K562 (cell line): Measurements from ENCODE around the gene WNT3. TPM values are rescaled to one million over a fixed set of nuclear protein-coding genes. Genes with fewer than 3 reads are reported as not detected.

Experiments used
- GTF2B ChIP-seq: IDR thresholded peaks from 2 replicates; pipeline ENCODE4 v1.6.1; 2011; ENCODE audit not compliant: insufficient read length; ENCODE audit errors: extremely low read depth
- KLF16 ChIP-seq: IDR thresholded peaks from 2 replicates; pipeline ENCODE4 v1.6.1; 2016; ENCODE audit warnings: antibody characterized with exemption
- L3MBTL2 ChIP-seq: fragments of 450-650 bp; IDR thresholded peaks from 2 replicates; pipeline ENCODE4 v1.6.1; 2016; ENCODE audit warnings: mild to moderate bottlenecking, moderate library complexity
- MAFK ChIP-seq: IDR thresholded peaks from 2 replicates; pipeline ENCODE4 v1.6.1; 2011; ENCODE audit warnings: low read length, improper control_type of control experiment
- MITF ChIP-seq: IDR thresholded peaks from 2 replicates; pipeline ENCODE4 v1.6.1; 2014; ENCODE audit warnings: antibody characterized with exemption
- MYC ChIP-seq, 2 experiments: fragments of 250-450 bp in 1 of 2; sonication (Bioruptor Pico) in 1 of 2; IDR thresholded peaks; 2 replicates each; pipeline versions ENCODE4 v1.5.1 to v1.6.1; 2012 to 2021; ENCODE audit warnings: low read depth in 2 of 2, borderline replicate concordance in 1 of 2, improper control_type of control experiment in 1 of 2, low read length in 1 of 2, mild to moderate bottlenecking in 1 of 2, moderate library complexity in 1 of 2
- POLR2AphosphoS2 ChIP-seq: IDR thresholded peaks from 2 replicates; pipeline ENCODE4 v1.6.1; 2012; ENCODE audit warnings: low read length, improper control_type of control experiment
- SIN3A ChIP-seq, 2 experiments: fragments of 150-350 bp in 1 of 2; IDR thresholded peaks; 2 replicates each; pipeline ENCODE4 v1.6.1; 2011 to 2016; ENCODE audit warnings: borderline replicate concordance in 2 of 2, low read depth in 2 of 2, low read length in 2 of 2, mild to moderate bottlenecking in 2 of 2, moderate library complexity in 2 of 2; ENCODE audit not compliant: control insufficient read depth in 1 of 2
- STAT5B ChIP-seq: fragments of 250-450 bp; sonication (Bioruptor Pico); IDR thresholded peaks from 2 replicates; pipeline ENCODE4 v1.8.0; 2021; ENCODE audit warnings: mild to moderate bottlenecking, inconsistent platforms
- ZBED1 ChIP-seq: IDR thresholded peaks from 2 replicates; pipeline ENCODE4 v1.6.1; 2014
- ZBTB49 ChIP-seq: sonication (generic); formaldehyde crosslinking; IDR thresholded peaks from 2 replicates; pipeline ENCODE4 v1.8.0; 2022; ENCODE audit warnings: missing genetic modification reagents, mild to moderate bottlenecking, borderline replicate concordance
- ZNF316 ChIP-seq: fragments of 450-650 bp; IDR thresholded peaks from 2 replicates; pipeline ENCODE4 v1.6.1; 2016
- ZNF717 ChIP-seq: fragments of 250-450 bp; sonication (Bioruptor Pico); IDR thresholded peaks from 2 replicates; pipeline ENCODE4 v1.5.0; 2021
- polyA plus RNA-seq, 8 experiments: library from polyadenylated mRNA; depleted of rRNA in 4 of 8; stranded (reverse) in 5 of 8; unstranded in 3 of 8; fragments of >200 nt; fragmentation: Nextera tagmentation in 2 of 8; fragmentation: Illumina TruSeq in 1 of 8; extraction: Ambion mirVana in 2 of 8; extraction: Trizol in 1 of 8; gene quantifications; 2 replicates each; pipeline versions ENCODE4 v1.2.1 to v1.2.3, GENCODE V29; 2011 to 2014; ENCODE audit warnings: inconsistent platforms in 1 of 8, missing spikeins in 1 of 8
- total RNA-seq, 7 experiments: library from RNA; depleted of rRNA in 6 of 7; stranded (reverse); fragments of >200 nt in 6 of 7; fragmentation: Illumina TruSeq in 2 of 7; extraction: Trizol in 2 of 7; gene quantifications; 2 replicates each; pipeline versions ENCODE4 v1.2.1 to v1.2.3, GENCODE V29; 2011 to 2021; ENCODE audit warnings: low replicate concordance in 1 of 7
- TF ChIP-seq, protein P1 (sequence below): fragments of 450-650 bp; IDR thresholded peaks from 2 replicates; pipeline ENCODE4 v1.6.1; 2016; ENCODE audit warnings: antibody characterized with exemption
- TF ChIP-seq, protein P2 (sequence below): fragments of 450-650 bp; IDR thresholded peaks from 2 replicates; pipeline ENCODE4 v1.6.1; 2018; ENCODE audit warnings: mild to moderate bottlenecking, low read depth; ENCODE audit not compliant: partially characterized antibody
- TF ChIP-seq, protein P3 (sequence below), 2 experiments: fragments of 450-650 bp in 1 of 2; sonication (generic) in 1 of 2; formaldehyde crosslinking in 1 of 2; IDR thresholded peaks in 1 of 2; conservative IDR thresholded peaks in 1 of 2; 2 replicates each; pipeline versions ENCODE4 v1.6.1 to v1.8.1; 2016 to 2023; ENCODE audit warnings: mild to moderate bottlenecking in 2 of 2, moderate library complexity in 2 of 2, inconsistent platforms in 1 of 2, missing genetic modification reagents in 1 of 2

The WNT3 gene
- total and polyA plus RNA-seq, 9 of the 15 experiments (the other 6 are each of a cell fraction or from before 2014, with no cell fraction given): 1.5 to 6.1 (median 3.3) TPM

GRCh38 chr17:46777943-46778915, 40.3 kb downstream of the WNT3 start (continued):
- no peak for TF ChIP-seq ZBTB49 (CRISPR knock-in tag)
- no peak for TF ChIP-seq POLR2AphosphoS2
- TF ChIP-seq STAT5B: no peak
- peak in 1 of 2 experiments; percentile 62; a peak in 1 of 4 replicates for TF ChIP-seq SIN3A (IDR thresholded peaks at IDR 0.05; ENCODE audit: borderline replicate concordance in 2 of 2, control insufficient read depth in 1 of 2, low read depth in 2 of 2, low read length in 2 of 2)
- TF ChIP-seq ZNF717: no peak
- TF ChIP-seq MITF: no peak
- TF ChIP-seq, protein P1, sequence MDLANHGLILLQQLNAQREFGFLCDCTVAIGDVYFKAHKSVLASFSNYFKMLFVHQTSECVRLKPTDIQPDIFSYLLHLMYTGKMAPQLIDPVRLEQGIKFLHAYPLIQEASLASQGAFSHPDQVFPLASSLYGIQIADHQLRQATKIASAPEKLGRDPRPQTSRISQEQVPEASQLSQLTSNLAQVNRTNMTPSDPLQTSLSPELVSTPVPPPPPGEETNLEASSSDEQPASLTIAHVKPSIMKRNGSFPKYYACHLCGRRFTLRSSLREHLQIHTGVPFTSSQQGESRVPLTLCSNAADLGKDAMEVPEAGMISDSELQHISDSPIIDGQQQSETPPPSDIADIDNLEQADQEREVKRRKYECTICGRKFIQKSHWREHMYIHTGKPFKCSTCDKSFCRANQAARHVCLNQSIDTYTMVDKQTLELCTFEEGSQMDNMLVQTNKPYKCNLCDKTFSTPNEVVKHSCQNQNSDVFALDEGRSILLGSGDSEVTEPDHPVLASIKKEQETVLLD: no peak
- TF ChIP-seq, protein P2, sequence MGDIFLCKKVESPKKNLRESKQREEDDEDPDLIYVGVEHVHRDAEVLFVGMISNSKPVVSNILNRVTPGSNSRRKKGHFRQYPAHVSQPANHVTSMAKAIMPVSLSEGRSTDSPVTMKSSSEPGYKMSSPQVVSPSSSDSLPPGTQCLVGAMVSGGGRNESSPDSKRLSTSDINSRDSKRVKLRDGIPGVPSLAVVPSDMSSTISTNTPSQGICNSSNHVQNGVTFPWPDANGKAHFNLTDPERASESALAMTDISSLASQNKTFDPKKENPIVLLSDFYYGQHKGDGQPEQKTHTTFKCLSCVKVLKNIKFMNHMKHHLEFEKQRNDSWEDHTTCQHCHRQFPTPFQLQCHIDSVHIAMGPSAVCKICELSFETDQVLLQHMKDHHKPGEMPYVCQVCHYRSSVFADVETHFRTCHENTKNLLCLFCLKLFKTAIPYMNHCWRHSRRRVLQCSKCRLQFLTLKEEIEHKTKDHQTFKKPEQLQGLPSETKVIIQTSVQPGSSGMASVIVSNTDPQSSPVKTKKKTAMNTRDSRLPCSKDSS: no peak
- TF ChIP-seq KLF16: no peak
- peak; percentile 45 for TF ChIP-seq MAFK
- TF ChIP-seq L3MBTL2: no peak
- TF ChIP-seq ZNF316: peak; percentile 82
- TF ChIP-seq ZBED1: no peak
- no peak for TF ChIP-seq MYC (IDR thresholded peaks at IDR 0.05; ENCODE audit: low read depth, low read length)
- no peak for TF ChIP-seq MYC (CRISPR knock-in tag; IDR thresholded peaks at IDR 0.05; ENCODE audit: borderline replicate concordance, low read depth)
- TF ChIP-seq, protein P3, sequence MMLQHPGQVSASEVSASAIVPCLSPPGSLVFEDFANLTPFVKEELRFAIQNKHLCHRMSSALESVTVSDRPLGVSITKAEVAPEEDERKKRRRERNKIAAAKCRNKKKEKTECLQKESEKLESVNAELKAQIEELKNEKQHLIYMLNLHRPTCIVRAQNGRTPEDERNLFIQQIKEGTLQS (IDR thresholded peaks at IDR 0.05): no peak
- TF ChIP-seq, protein P3 (CRISPR knock-in tag; conservative IDR thresholded peaks at IDR 0.05): no peak
- TF ChIP-seq GTF2B: no peak
